K562 (cell line): ENCODE measurements around the gene FBLN2. TPM values are rescaled to one million over a fixed set of nuclear protein-coding genes. Genes with fewer than 3 reads are reported as not detected.

Experiments
- ADNP ChIP-seq: fragments of 200-800 bp; sonication (Bioruptor generic); IDR thresholded peaks from 2 replicates; pipeline ENCODE4 v1.6.1; 2016; ENCODE audit warnings: missing genetic modification characterization, missing compliant biosample characterization
- C11orf30 ChIP-seq: fragments of 450-650 bp; IDR thresholded peaks from 2 replicates; pipeline ENCODE4 v1.6.1; 2016; ENCODE audit warnings: low read depth, mild to moderate bottlenecking
- DDX20 ChIP-seq: fragments of 450-650 bp; IDR thresholded peaks from 2 replicates; pipeline ENCODE4 v1.6.1; 2016; ENCODE audit warnings: missing genetic modification characterization, low read depth, mild to moderate bottlenecking, missing compliant biosample characterization, moderate library complexity
- FOXA1 ChIP-seq: fragments of 450-650 bp; IDR thresholded peaks from 2 replicates; pipeline ENCODE4 v1.6.1; 2016; ENCODE audit warnings: mild to moderate bottlenecking, borderline replicate concordance
- GTF2F1 ChIP-seq: IDR thresholded peaks from 2 replicates; pipeline ENCODE4 v1.6.1; 2011; ENCODE audit warnings: low read depth, low read length, improper control_type of control experiment
- HNRNPUL1 ChIP-seq: fragments of 200-400 bp; formaldehyde crosslinking; IDR thresholded peaks from 2 replicates; pipeline ENCODE4 v1.6.1; 2017; ENCODE audit warnings: low read length
- MBD2 ChIP-seq: sonication (generic); IDR thresholded peaks from 2 replicates; pipeline ENCODE4 v1.6.1; 2016; ENCODE audit warnings: low read depth, borderline replicate concordance
- RBM39 ChIP-seq: fragments of 200-400 bp; formaldehyde crosslinking; optimal IDR thresholded peaks from 2 replicates; pipeline ENCODE3; 2018; ENCODE audit warnings: low read depth, low read length
- XRCC4 ChIP-seq: IDR thresholded peaks from one replicate; pipeline ENCODE4 v1.6.1; 2011; ENCODE audit not compliant: insufficient read depth, insufficient read length; ENCODE audit errors: extremely low read depth
- ZKSCAN8 ChIP-seq: fragments of 200-800 bp; sonication (Bioruptor generic); IDR thresholded peaks from 2 replicates; pipeline ENCODE4 v1.6.1; 2016; ENCODE audit warnings: missing genetic modification characterization, missing compliant biosample characterization
- ZNF133 ChIP-seq: fragments of 250-450 bp; sonication (Bioruptor Pico); IDR thresholded peaks from 2 replicates; pipeline ENCODE4 v1.4.0; 2020; ENCODE audit warnings: mild to moderate bottlenecking
- ZNF134 ChIP-seq: fragments of 250-450 bp; sonication (Bioruptor Pico); conservative IDR thresholded peaks from 2 replicates; pipeline ENCODE4 v1.4.0; 2020
- ZNF143 ChIP-seq: sonication (generic); formaldehyde crosslinking; IDR thresholded peaks from 2 replicates; pipeline ENCODE4 v1.9.0; 2022; ENCODE audit warnings: mild to moderate bottlenecking, missing genetic modification reagents
- ZNF644 ChIP-seq: fragments of 200-800 bp; sonication (Bioruptor generic); IDR thresholded peaks from 2 replicates; pipeline ENCODE4 v1.6.1; 2016; ENCODE audit warnings: low read depth, missing genetic modification characterization, missing compliant biosample characterization
- polyA plus RNA-seq, 8 experiments: library from polyadenylated mRNA; depleted of rRNA in 4 of 8; stranded (reverse) in 5 of 8; unstranded in 3 of 8; fragments of >200 nt; fragmentation: Nextera tagmentation in 2 of 8; fragmentation: Illumina TruSeq in 1 of 8; extraction: Ambion mirVana in 2 of 8; extraction: Trizol in 1 of 8; gene quantifications; 2 replicates each; pipeline versions ENCODE4 v1.2.1 to v1.2.3, GENCODE V29; 2011 to 2014; ENCODE audit warnings: inconsistent platforms in 1 of 8, missing spikeins in 1 of 8
- total RNA-seq, 7 experiments: library from RNA; depleted of rRNA in 6 of 7; stranded (reverse); fragments of >200 nt in 6 of 7; fragmentation: Illumina TruSeq in 2 of 7; extraction: Trizol in 2 of 7; gene quantifications; 2 replicates each; pipeline versions ENCODE4 v1.2.1 to v1.2.3, GENCODE V29; 2011 to 2021; ENCODE audit warnings: low replicate concordance in 1 of 7
- TF ChIP-seq, protein P1 (sequence below): sonication (generic); formaldehyde crosslinking; IDR thresholded peaks from 2 replicates; pipeline ENCODE4 v1.8.1; 2023; ENCODE audit warnings: mild to moderate bottlenecking, missing genetic modification reagents
- TF ChIP-seq, protein P2 (sequence below): sonication (generic); formaldehyde crosslinking; IDR thresholded peaks from 2 replicates; pipeline ENCODE4 v1.8.0; 2023; ENCODE audit warnings: missing genetic modification reagents, mild to moderate bottlenecking, borderline replicate concordance
- TF ChIP-seq, protein P3 (sequence below): IDR thresholded peaks from 2 replicates; pipeline ENCODE4 v1.6.1; 2012; ENCODE audit warnings: low read depth, low read length, improper control_type of control experiment, borderline replicate concordance

Gene FBLN2
- total and polyA plus RNA-seq, 9 of the 15 experiments (the other 6 are each of a cell fraction or from before 2014, with no cell fraction given) = 0.03 to 0.10 (median 0.04) TPM; not detected in 6

DNA sequence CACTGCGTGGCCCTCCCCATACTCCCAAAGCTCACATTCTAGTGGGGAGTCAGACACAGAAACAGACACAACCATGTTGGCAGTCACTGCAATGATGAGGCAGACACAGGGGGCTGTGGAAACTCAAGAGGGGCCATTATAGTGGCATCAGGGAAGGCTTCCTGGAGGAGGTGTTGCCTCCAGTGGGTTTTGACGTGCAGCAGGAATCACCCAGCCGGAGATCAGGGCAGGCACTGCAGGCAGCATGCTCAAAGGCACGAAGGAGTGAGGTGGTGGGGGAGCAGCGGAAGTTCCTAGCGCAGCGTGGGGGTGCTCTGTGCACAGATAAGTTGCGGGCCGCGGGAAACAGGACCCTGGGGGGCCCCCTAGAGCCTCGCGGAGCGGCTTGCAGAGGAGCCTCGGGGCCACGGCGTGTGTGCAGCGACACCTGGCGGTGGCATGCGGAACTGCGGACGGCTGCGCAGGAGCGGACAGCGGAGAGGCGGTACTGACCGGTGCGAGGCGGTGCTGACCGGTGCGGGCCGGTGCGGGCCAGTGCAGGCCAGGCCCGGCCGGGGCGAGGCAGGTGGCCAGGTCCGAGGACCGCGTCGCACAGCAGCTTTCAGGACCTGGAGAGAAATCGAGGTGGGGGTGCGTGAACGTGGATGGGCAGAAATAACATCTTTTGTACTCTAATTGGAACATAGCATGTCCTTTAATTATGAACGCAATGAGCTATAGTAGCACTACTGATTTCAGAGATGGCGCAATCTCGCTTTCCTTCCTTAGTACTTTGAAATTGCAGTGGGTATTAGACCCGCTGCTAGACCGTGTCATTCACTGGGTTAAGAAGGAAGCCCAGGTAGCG lies 101.5 kb downstream of the FBLN2 start (continued):
- TF ChIP-seq MBD2 (0 out of 2 replicates have a peak, but pooled peaks have one; percentile 16), ZNF134 (peak; percentile 52), ZNF143 (CRISPR knock-in tag) (no peak), ZKSCAN8 (CRISPR knock-in tag) (no peak), C11orf30 (no peak), DDX20 (no peak), RBM39 (peak; percentile 95), ZNF644 (tag) (peak; percentile 62; the same call in 1 of the 2 replicates), HNRNPUL1 (no peak), GTF2F1 (no peak), ADNP (peak; percentile 88), ZNF133 (no peak), FOXA1 (no peak), XRCC4 (no peak)
- TF ChIP-seq, protein P1, sequence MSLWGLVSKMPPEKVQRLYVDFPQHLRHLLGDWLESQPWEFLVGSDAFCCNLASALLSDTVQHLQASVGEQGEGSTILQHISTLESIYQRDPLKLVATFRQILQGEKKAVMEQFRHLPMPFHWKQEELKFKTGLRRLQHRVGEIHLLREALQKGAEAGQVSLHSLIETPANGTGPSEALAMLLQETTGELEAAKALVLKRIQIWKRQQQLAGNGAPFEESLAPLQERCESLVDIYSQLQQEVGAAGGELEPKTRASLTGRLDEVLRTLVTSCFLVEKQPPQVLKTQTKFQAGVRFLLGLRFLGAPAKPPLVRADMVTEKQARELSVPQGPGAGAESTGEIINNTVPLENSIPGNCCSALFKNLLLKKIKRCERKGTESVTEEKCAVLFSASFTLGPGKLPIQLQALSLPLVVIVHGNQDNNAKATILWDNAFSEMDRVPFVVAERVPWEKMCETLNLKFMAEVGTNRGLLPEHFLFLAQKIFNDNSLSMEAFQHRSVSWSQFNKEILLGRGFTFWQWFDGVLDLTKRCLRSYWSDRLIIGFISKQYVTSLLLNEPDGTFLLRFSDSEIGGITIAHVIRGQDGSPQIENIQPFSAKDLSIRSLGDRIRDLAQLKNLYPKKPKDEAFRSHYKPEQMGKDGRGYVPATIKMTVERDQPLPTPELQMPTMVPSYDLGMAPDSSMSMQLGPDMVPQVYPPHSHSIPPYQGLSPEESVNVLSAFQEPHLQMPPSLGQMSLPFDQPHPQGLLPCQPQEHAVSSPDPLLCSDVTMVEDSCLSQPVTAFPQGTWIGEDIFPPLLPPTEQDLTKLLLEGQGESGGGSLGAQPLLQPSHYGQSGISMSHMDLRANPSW (CRISPR knock-in tag) = no peak
- TF ChIP-seq, protein P2, sequence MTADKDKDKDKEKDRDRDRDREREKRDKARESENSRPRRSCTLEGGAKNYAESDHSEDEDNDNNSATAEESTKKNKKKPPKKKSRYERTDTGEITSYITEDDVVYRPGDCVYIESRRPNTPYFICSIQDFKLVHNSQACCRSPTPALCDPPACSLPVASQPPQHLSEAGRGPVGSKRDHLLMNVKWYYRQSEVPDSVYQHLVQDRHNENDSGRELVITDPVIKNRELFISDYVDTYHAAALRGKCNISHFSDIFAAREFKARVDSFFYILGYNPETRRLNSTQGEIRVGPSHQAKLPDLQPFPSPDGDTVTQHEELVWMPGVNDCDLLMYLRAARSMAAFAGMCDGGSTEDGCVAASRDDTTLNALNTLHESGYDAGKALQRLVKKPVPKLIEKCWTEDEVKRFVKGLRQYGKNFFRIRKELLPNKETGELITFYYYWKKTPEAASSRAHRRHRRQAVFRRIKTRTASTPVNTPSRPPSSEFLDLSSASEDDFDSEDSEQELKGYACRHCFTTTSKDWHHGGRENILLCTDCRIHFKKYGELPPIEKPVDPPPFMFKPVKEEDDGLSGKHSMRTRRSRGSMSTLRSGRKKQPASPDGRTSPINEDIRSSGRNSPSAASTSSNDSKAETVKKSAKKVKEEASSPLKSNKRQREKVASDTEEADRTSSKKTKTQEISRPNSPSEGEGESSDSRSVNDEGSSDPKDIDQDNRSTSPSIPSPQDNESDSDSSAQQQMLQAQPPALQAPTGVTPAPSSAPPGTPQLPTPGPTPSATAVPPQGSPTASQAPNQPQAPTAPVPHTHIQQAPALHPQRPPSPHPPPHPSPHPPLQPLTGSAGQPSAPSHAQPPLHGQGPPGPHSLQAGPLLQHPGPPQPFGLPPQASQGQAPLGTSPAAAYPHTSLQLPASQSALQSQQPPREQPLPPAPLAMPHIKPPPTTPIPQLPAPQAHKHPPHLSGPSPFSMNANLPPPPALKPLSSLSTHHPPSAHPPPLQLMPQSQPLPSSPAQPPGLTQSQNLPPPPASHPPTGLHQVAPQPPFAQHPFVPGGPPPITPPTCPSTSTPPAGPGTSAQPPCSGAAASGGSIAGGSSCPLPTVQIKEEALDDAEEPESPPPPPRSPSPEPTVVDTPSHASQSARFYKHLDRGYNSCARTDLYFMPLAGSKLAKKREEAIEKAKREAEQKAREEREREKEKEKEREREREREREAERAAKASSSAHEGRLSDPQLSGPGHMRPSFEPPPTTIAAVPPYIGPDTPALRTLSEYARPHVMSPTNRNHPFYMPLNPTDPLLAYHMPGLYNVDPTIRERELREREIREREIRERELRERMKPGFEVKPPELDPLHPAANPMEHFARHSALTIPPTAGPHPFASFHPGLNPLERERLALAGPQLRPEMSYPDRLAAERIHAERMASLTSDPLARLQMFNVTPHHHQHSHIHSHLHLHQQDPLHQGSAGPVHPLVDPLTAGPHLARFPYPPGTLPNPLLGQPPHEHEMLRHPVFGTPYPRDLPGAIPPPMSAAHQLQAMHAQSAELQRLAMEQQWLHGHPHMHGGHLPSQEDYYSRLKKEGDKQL (CRISPR knock-in tag) = no peak
- TF ChIP-seq, protein P3, sequence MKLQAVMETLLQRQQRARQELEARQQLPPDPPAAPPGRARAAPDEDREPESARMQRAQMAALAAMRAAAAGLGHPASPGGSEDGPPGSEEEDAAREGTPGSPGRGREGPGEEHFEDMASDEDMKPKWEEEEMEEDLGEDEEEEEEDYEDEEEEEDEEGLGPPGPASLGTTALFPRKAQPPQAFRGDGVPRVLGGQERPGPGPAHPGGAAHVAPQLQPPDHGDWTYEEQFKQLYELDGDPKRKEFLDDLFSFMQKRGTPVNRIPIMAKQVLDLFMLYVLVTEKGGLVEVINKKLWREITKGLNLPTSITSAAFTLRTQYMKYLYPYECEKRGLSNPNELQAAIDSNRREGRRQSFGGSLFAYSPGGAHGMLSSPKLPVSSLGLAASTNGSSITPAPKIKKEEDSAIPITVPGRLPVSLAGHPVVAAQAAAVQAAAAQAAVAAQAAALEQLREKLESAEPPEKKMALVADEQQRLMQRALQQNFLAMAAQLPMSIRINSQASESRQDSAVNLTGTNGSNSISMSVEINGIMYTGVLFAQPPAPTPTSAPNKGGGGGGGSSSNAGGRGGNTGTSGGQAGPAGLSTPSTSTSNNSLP = 0 out of 2 replicates have a peak, but pooled peaks have one; percentile 14
